GM18907 (cell line): ENCODE measurements around the gene FUNDC2.
A peak's percentile ranks its signal among the peaks of the same experiment; 100 is the strongest.
"Not testable (repeated sequence)": the region's sequence is repeated elsewhere in the genome, so short reads cannot be mapped to it uniquely, and the experiment has no call there.

Experiments used
- ATAC-seq: cut with Tn5 transposase; IDR thresholded peaks from one replicate; pipeline ENCODE4 v1.9.1; 2021; ENCODE audit warnings: mild to moderate bottlenecking, moderate library complexity; ENCODE audit not compliant: unreplicated experiment

The FUNDC2 gene, protein sequence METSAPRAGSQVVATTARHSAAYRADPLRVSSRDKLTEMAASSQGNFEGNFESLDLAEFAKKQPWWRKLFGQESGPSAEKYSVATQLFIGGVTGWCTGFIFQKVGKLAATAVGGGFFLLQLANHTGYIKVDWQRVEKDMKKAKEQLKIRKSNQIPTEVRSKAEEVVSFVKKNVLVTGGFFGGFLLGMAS

DNA sequence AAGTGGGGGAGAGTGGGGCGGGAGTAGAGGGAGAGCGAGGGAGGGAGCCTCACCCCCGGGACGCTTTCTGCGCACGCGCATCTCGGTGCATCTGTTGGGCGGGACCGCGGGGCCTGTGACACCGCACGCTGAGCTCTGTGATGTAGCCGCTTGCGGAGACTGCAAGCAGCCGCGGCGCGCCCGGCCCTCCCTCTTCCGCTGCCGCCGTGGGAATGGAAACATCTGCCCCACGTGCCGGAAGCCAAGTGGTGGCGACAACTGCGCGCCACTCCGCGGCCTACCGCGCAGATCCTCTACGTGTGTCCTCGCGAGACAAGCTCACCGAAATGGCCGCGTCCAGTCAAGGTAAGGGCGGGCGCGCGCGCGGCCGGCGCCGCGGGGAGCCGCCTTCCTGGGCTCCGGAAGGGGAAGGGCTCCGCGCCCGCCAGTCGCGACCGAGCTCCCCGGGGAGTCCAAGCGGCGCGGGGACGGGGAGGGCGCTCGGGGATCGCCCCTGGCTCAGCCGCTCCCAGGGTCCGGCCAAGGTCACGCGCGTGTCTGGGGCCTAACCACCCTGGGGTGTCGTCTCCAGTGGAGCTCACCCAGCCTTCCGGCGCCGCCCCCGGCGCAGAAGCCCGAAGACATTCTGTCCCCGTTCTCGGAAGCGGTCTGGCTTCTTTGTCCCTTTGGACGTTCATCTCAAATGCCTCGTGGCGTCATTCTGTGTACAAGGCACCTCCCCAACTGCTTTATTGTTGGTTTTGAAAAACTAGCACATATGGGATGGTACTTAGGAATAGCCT, at the start of gene FUNDC2:
FUNDC2 (plus strand) TSS at position 118 of the 782 bp plus-strand sequence; CDS start at position 213, 95 bp downstream.
- ATAC-seq = peak; percentile 90

DNA sequence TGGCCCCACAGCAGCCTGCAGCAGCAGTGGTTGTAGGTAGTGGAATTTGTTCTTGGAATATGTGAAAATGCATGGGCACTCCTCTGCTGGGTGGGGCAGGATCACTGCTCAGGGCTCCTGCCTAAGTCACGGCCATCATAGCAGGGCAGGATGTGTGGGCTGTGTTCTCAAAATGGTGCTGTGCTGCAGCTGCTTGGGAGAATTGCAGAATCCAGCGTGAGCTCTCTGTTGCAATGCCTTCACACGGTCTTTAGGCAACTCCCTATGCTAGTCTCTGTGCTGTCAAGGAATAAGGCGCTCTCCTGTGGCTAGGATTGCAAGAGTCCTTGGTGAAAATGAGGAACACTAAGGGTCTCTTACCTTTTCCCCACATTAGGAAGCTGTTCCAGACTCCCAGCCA, 47.0 kb upstream of the FUNDC2 start:
- ATAC-seq = no peak

DNA sequence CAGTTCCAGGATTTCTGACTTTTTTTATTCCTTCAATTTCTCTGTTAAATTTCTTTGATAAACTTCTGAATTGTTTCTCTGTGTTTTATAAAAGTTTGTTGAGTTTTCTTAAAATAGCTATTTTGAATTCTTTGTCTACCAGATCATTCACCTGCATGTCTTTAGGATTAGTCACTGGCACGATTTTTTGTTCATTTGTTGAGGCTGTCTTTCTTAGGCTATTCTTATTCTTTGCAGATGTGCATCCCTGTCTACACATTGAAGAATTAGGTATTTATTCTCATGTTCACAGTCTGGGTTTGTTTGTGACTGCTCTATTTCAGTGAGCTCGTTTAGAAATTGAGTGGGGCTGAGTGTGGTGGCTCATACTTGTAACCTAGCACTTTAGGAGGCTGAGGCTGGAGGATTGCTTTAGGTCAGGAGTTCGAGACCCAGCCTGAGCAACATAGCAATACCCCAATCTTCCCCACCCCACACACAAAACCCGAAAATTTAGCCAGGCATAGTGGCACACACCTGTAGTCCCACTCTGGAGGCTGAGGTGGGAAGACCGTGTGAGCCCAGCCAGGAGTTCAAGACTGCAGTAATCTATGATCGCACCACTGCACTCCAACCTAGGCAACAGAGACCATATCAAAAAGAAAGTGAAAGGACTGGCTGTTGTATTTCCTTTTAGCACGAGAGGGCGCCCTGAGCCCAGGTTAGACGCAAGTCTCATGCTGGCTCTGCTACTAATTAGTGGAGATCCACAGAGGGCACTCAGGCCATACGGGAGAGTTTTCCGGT, 46.1 kb upstream of the FUNDC2 start:
- ATAC-seq = peak; percentile 99

DNA sequence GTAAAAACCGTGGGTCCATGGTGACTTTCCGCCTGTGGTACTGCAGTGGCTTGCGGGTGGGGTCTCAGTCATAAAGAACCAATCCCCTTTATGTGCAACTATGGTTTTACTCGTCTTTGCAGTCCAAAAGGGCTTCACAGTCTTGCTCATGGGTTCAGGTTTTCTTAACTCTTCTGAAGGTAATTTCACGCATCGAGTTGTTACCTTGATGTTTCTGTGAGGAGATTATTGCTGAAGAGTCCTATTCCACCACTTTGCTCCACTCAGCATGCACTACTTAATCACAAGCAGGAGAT, 45.6 kb upstream of the FUNDC2 start:
- ATAC-seq = no peak

DNA sequence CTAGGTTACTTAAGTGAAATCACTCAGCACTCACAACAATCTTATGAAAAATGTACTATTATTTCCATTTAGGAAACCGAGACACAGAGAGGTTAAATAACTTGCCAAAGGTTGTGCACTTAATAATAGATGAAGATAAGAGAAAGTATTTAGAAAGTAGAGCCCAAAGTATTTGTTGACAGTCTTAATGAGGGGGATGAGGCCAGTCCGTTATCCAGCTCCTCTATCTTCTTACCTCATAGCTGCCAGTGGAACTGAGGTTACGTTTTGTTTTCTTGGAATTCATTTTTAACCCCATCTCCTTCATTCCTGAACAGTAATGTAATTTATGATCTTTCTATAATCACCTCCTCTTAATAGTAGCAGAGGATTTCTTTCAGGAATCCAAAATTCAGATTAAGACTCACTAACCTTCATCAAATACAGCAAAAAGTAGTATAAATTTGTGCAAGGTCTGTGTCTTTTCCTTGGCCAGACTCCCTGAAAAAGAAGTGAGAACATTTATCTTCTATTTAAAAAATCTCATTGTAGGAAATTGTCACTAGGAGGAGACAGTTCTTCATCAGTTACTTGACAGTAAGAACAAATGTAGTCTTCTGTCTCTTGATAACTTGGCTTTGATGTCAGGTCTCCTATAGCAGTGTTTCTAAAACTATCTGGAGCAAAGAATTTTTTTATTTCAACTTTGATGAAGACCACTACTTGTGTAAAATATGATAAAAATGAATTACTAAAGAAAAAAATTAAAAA, 39.6 kb upstream of the FUNDC2 start:
- no peak for ATAC-seq

DNA sequence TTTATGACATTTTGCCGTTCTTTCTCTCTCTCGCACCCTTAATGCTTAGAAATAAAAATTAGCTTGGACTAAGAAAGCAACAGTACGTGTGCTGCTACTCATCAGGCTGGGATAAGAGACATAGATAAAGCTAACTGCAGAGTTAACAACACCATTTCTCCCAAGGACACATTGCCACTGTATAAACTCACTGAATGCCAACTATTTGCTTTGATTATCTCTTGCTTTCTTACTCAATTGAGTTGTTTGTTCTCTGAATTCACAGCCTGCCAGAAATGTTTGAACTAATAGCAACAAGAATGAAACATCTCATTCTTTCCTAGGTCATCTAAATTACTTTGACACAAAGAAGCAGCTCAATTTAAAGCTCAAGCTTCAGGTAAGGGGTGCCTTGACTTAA, 38.7 kb upstream of the FUNDC2 start:
- no peak for ATAC-seq

DNA sequence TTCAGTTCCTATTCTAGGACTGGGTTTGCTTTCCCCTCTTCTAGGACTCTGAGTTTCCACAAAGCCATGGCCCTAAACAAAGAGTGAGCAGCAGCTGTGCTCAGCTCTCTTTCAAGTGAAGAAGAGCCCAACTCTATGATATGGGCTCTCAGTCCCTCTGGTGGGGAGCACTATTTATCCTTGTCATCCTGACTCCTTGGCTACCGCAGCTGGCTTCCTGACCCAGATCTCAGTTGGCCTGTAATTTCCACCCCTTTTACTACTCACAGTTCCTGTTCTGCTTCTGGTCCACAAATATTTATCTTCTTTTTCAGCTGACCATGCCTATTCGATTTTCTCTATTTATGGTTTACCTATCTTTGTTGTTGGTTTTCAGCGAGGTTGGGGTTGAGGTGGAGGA, 37.9 kb upstream of the FUNDC2 start:
- no peak for ATAC-seq

DNA sequence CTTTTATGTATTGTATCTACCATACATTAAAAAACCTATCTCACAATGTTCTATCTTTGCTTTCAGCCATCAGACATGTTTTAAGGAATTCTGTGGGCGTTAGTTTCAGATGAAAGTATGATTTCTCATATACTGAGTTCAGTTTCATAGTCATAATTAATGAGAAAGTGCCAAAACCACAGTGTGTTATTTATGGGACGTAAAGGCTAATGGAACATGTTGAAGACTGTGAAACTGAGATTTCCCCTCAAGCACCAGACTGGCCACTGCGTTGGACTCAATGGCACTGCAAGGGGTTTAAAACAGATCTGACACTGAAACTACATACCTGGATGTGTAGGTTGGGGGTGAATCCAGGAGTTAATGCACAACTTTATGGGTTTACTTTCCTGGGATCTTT, 36.1 kb upstream of the FUNDC2 start:
- peak; percentile 45 for ATAC-seq

DNA sequence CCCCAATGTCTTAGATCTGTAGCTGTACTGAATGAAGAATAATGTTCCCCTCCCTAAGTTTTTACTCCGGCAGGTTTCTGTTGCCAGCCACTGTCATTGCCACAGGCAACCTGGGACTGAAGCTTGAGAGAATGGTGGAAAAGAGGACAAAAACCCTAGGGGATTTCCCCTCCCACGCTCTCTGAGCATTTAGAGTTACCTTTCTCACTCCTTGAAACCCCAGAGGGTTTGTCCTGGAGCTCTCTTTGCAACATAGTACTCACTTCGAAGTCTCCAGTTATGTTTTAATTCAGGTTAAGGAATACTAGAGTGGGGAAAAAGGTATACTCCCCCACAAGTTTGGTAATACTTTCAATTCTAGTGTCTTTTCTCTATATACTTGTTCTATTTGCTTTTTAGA, 35.6 kb upstream of the FUNDC2 start:
- ATAC-seq = peak; percentile 50

DNA sequence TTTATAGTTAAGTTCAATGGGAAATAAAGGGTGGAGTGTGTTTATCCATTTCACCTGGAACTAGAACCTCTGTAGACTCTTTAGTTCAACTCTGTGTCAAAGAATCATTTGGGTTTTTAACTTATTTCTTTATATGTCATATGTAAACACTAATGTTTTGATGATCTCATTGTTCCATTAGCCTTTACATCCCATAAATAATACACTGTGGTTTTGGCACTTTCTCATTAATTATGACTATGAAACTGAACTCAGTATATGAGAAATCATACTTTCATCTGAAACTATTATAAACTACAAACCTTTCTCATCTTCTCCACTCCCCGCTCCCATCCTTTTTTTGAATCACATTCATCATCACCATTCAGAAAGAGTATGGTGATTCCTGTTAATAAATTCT, 35.2 kb upstream of the FUNDC2 start:
- ATAC-seq = no peak

DNA sequence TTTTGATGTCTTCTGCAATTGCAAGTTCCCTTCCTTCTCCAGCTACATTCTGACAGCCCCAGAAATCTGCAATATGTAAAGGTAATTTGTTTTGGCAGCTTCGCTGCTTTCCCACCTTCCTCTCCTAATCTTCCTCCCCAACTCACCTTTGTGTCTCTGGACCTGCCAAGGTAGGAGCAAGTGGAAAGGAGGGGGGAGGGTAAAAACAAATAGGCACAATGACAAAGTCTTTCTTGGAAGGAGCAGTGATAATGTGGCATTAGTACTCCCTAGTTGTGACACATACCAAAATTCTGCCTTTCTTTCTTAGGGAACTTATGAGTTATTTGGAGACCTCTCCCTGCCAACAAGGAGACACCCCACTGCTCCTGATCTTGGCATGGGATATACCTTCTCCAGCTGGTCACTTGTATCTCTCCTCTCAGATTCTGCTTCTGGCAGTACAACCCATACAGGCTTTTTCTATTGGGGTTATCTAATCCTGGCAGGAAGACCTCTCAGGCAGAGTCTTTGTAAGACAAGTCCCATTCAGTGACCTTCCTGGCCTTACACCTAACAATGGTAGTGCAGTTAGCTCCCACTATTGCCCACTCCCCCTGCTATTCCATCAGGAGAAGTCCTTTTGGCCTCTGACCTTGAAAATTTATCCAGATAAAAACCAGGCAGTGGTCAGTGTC, 28.3 kb upstream of the FUNDC2 start:
- no peak for ATAC-seq

DNA sequence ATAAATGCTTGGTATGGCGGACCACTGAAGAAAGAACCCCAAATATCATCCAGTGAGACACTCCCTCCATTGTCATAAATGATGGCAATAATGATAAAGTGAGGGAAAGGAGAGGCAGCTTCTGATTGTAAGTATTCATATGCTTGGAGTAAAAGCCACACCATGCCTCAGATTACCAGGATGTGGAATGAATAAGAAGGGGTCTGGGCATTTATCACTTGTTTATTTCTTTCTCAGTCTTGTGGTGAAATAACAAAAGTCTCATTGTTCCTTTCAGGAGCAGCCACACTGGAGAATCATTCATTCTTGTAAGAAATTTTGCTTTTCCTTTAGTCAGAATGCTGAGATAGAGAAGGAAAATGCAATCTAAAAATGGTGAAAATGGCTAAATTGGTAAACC, 25.8 kb upstream of the FUNDC2 start:
- no peak for ATAC-seq

DNA sequence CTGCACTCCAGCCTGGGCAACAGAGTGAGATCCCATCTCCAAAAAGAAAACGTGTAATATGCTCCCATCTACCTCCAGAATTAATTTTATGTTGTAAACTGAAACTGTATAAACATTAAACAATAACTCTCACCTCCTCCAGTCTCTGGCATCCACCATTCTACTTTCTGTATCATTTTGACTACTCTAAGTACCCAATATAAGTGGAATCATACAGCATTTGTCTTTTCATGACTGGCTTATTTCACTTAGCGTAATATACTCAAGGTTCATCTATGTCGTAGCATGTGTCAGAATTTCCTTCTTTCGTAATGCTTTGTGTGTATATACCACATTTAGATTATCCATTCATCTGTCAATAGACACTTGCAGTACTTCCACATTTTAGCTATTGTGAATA, 24.8 kb upstream of the FUNDC2 start:
- ATAC-seq = no peak

DNA sequence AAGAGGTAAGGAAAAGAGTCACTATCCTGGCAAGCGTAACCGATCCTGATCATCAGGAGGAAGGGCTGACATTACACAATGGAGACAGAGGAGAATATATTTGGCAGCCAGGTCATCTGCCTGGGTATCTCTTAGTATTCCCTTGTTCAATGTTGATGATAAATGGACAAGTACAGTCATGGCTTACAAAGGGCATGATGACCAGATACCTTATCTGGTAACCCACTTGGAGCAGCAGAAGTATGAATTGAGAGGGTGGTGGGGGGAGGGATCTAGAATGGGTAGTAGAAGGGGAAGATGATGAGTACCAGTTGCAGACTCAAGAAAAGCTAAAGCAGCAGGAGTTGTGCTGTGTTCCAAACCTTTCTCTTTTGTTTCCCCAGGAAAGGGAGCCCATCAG, 21.5 kb upstream of the FUNDC2 start:
- ATAC-seq = no peak

DNA sequence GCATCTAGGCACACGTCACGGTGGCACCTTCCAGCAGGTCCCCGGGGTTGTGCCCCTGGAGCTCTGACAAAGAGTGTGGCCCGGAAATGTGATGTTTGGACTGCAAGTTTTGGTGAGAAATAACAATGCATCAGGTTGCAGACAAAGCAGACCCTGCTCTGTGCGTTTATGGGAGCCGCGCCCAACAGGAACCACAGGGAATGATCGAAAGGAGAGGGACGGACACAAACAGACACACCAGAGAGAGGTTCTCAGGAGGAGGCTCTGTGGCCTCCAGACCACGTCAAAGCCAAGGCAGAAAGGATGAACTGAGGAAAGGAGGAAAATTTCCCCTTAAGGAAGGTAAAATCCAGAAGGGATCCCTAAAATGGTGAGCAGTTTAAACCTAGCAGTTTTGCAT, 20.3 kb upstream of the FUNDC2 start:
- not testable (repeated sequence) for ATAC-seq

DNA sequence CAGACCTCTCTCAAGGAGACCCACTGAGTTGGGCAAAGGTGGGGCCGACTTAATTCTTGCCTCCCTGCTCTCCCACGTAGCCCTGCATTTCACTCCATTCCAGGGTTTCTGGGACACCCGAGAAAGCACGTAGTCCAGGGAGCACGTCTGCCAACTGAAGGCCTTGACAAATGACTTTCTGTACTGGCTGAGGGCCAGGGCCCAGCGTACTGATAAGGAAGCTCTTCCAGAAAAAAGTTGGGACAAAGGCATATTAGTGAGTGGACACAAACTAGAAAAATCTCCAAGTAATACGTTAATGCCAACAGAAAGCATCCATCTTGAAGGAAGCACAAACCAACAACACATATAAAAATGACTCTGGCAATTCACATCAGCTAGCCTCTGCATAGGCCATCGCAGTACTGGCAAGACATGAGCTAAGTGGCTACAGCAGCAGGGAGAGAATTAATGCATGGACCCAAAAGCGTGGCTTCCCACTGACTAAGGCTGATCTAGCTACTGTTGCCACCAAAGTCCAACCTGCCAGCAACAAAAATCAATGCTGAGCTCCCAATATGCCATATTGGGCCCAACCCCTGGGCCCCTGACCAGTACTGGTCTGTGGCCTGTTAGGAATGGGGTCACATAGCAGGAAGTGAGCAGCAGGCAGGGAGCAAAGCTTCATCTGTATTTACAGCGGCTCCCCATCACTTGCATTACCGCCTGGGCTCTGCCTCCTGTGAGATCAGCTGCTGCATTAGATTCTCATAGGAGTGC, 19.6 kb upstream of the FUNDC2 start:
- not testable (repeated sequence) for ATAC-seq

DNA sequence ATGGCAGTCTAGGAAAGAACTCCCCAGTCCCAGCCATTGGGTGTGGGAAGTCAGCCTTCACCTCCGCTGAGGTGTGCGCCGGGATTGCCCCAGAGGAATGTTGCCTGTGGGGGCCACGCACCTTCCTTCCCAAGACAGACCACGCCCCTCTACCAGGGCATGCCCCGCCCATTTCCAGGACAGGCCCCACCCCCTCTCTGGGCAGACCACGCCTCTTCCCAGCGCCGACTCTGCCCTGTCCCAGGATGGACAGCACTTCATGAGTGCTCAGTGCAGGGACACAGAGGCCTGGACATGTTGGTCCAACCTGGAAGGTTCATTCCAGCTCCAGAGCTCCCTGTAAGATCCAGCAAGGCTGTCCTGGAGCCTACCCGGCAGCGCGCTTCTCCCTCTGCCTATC, 18.1 kb upstream of the FUNDC2 start:
- not testable (repeated sequence) for ATAC-seq

DNA sequence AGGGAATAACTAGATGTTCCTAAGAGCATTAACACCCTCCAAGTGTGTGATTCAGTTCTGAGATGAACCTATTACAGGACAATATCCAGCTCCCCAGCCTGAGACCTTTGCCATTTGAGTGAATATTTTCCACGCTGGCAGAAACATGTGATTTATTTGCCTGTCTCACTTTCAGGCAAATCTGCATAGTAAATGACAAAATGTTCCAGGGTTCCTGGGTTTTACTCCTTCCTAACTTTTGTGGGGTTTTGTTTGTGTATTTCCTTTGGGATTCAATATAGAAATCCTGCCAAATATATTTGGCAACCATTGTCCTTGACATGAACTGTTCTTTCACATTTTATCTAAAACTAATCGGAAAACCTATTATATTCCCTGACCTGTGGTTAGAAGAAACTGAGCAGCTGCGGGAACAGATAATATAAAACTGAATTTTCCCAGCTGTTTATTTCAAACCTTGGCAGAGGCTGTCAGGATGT, 16.6 kb upstream of the FUNDC2 start:
- ATAC-seq = no peak

DNA sequence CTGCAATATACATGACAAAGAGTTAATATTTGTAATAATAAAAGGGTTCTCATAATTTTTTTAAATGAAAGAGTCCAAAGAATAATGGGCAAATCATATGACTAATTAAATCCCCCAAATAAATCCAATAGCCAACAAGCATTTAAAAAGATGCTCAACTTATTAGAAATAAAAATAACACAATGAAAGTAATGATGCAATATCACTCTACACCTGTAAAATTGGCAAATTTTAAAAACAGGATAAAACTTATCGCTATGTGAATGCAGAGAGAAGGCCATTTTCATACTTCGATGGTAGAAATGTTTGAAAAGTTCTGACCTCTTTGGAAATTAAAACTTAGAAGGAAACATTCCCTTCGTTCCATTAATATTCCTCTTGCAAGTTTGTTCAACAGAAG, 6.1 kb upstream of the FUNDC2 start:
- ATAC-seq = no peak

DNA sequence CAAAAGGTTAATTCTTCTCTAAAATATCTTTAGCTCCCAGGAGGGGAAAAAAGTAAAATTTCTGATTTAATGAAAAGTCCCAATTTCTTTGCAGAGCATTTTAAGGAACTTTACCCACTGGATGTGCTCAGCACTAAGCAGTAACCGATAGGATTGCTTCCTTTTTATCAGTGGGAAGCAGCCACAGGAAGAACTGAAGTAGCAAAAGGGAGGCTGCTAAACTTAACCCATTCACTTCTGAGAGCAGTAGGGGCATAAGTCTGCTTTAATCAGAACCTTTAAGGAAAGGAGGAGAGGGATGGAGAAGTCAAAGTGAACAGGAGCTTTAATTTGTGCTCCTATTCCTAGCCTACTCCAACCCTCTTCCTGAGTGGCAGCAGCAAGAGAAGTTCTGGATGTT, 4.1 kb upstream of the FUNDC2 start, which contains the start of gene F8:
F8 (minus strand) TSS at position 139 of the 400 bp plus-strand sequence. CDS start 171 bp downstream, outside the sequence.
- no peak for ATAC-seq
